Effector memory CD8-positive, alpha-beta T cell (primary cell): ENCODE results near the gene QRFP.

Experiments used
- ATAC-seq: fragments of 150-1000 bp; cut with Tn5 transposase; replicated peaks from 2 replicates; pipeline ENCODE4 v1.10.0; 2021; ENCODE audit warnings: mild to moderate bottlenecking, moderate library complexity
- DNase-seq, 3 experiments: peaks; one replicate each; pipeline ENCODE4 v3.0.0; 2021
- H3K27ac Mint-ChIP-seq, 2 donors: one replicate each; pipeline ENCODE4 v1.8.0; 2022; ENCODE audit warnings: mild to moderate bottlenecking in 2 of 2, mixed read lengths in 2 of 2, moderate library complexity in 2 of 2
- H3K27me3 Mint-ChIP-seq, 2 donors: one replicate each; pipeline ENCODE4 v1.8.0; 2022; ENCODE audit warnings: mixed read lengths in 2 of 2
- H3K36me3 Mint-ChIP-seq: one replicate; pipeline ENCODE4 v1.8.0; 2022; ENCODE audit warnings: mild to moderate bottlenecking, moderate library complexity, mixed read lengths; ENCODE audit not compliant: insufficient read depth
- H3K4me1 Mint-ChIP-seq, 2 donors: one replicate each; pipeline ENCODE4 v1.8.0; 2022; ENCODE audit warnings: low read depth in 2 of 2, mixed read lengths in 2 of 2
- H3K4me3 Mint-ChIP-seq, 2 donors: one replicate each; pipeline ENCODE4 v1.8.0; 2022; ENCODE audit warnings: mild to moderate bottlenecking in 2 of 2, mixed read lengths in 2 of 2, moderate library complexity in 2 of 2
- H3K9me3 Mint-ChIP-seq, 2 donors: one replicate each; pipeline ENCODE4 v1.8.0; 2022; ENCODE audit warnings: mixed read lengths in 2 of 2

QRFP gene

DNA sequence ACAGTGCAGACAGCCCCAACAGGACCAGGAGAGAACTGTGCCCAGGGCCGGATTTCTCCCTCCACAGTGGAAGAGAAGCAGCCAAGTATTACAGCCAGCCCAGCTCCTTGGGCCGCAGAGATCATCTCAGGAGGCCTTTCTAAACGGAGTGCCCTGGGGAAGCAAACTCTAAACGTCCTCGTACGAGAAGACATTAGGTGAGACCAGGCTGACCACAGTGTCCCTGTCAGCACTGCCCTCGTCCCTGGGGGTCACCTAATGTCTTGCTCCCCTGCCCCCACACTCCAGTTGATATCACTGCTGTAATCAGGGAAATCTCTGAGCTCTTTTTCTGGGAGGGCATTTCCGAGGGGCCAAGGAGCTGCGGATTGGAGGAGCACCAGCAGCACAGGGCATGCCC lies 6.5 kb downstream of the QRFP start:
- Mint-ChIP-seq H3K36me3 (peaks cover 31% of the 10 kb centered on the region), H3K4me1 (peaks cover 0 to 1% of the 10 kb centered on the region in 2 donors), H3K27me3 (no peaks in the 10 kb centered on the region), H3K9me3 (no peaks in the 10 kb centered on the region), H3K27ac (no peak overlapping the region), H3K4me3 (no peak overlapping the region)
- ATAC-seq (no peak), DNase-seq (no peak)

DNA sequence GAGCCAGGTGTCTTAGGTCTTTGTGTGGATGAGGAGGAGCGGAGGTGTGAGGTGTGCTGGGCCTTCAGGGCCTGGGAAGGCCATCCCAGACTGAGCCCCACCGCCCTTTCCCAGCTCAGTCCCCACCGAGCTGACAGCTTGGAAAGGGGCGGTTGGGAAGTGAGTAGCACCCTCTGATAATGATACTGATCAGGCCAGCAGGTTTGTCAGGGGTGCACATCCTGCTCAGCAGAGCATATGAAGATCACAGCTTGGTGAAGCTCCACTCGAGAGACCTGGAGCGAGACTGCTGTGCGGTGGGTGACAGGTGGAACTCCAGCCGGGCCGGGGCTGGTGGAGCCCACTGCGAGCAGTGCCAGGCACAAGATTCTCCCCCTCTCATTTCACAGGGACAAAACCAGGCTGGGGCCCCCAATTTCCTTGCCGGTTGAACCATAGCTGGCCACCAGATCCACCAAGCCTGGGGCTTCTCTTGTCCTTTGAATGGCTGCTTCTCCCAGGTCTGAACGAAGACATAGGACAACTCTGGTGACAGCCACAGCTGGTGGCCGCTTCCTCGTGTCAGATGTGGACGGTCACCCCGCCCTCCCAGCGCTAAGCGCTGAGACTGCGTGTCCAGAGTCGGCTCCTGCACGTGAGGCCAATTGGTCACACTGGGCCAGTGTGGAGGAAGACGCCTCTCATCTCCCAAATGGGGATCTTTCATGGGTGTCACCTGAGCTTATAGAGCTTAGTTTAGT lies 8.3 kb downstream of the QRFP start:
- ATAC-seq: no peak
- Mint-ChIP-seq H3K27ac (no peak overlapping the region), H3K36me3 (peaks cover 35% of the 10 kb centered on the region), H3K4me1 (no peaks in the 10 kb centered on the region), H3K9me3 (no peaks in the 10 kb centered on the region), H3K4me3 (no peak overlapping the region), H3K27me3 (no peaks in the 10 kb centered on the region)
- DNase-seq: no peak

DNA sequence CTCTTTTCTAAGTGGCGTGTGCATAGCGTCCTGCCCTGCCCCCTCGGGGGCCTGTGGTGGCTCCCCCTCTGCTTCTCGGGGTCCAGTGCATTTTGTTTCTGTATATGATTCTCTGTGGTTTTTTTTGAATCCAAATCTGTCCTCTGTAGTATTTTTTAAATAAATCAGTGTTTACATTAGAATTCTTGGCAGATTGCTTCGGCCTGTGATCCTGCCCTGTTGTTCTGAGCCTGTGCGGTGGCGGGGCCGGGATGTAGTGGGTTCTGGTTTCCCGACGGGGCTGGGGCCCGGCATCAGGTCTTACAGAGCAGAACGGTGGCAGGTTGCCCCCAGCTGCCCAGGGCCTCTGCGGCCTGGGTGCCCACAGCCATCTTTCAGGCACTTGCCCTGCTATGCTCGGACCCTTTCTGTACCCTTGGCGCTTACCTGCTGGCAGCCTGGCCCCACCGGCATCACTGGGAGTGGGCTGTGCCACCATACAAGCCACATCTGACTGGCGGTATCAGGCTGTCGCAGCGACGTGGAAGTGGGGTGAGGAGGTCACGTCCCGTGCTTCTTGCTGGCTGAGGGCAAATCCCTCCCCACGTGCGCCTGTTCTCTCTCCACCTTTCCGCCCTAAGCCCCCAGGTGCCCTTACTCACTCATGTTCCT lies 9.0 kb downstream of the QRFP start:
- no peaks in the 10 kb centered on the region for H3K4me1 Mint-ChIP-seq
- H3K27ac Mint-ChIP-seq: peak overlapping the region in 1 of 2 donors; percentile 39
- H3K27me3 Mint-ChIP-seq: no peaks in the 10 kb centered on the region
- no peak for ATAC-seq
- no peak overlapping the region for H3K4me3 Mint-ChIP-seq
- no peak for DNase-seq
- peaks cover 39% of the 10 kb centered on the region for H3K36me3 Mint-ChIP-seq
- no peaks in the 10 kb centered on the region for H3K9me3 Mint-ChIP-seq

DNA sequence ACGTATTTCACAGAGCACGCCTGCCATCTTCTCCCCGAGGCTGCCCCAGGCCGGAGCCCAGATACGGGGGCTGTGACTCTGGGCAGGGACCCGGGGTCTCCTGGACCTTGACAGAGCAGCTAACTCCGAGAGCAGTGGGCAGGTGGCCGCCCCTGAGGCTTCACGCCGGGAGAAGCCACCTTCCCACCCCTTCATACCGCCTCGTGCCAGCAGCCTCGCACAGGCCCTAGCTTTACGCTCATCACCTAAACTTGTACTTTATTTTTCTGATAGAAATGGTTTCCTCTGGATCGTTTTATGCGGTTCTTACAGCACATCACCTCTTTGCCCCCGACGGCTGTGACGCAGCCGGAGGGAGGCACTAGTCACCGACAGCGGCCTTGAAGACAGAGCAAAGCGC lies 9.6 kb downstream of the QRFP start:
- Mint-ChIP-seq H3K4me1 (no peaks in the 10 kb centered on the region), H3K27ac (no peak overlapping the region), H3K36me3 (peaks cover 38% of the 10 kb centered on the region), H3K9me3 (no peaks in the 10 kb centered on the region), H3K4me3 (no peak overlapping the region), H3K27me3 (no peaks in the 10 kb centered on the region)
- no peak for DNase-seq
- no peak for ATAC-seq

DNA sequence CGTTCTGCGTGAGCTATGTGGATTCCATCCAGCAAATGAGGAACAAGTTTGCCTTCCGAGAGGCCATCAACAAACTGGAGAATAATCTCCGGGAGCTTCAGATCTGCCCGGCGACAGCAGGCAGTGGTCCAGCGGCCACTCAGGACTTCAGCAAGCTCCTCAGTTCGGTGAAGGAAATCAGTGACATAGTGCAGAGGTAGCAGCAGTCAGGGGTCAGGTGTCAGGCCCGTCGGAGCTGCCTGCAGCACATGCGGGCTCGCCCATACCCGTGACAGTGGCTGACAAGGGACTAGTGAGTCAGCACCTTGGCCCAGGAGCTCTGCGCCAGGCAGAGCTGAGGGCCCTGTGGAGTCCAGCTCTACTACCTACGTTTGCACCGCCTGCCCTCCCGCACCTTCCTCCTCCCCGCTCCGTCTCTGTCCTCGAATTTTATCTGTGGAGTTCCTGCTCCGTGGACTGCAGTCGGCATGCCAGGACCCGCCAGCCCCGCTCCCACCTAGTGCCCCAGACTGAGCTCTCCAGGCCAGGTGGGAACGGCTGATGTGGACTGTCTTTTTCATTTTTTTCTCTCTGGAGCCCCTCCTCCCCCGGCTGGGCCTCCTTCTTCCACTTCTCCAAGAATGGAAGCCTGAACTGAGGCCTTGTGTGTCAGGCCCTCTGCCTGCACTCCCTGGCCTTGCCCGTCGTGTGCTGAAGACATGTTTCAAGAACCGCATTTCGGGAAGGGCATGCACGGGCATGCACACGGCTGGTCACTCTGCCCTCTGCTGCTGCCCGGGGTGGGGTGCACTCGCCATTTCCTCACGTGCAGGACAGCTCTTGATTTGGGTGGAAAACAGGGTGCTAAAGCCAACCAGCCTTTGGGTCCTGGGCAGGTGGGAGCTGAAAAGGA lies 10.9 kb downstream of the QRFP start:
- ATAC-seq (no peak), DNase-seq (no peak)
- H3K9me3 Mint-ChIP-seq: no peaks in the 10 kb centered on the region
- no peak overlapping the region for H3K4me3 Mint-ChIP-seq
- no peaks in the 10 kb centered on the region for H3K27me3 Mint-ChIP-seq
- H3K27ac Mint-ChIP-seq: peak overlapping the region in 1 of 2 donors; percentile 19
- H3K36me3 Mint-ChIP-seq: peaks cover 44% of the 10 kb centered on the region
- H3K4me1 Mint-ChIP-seq: no peaks in the 10 kb centered on the region

DNA sequence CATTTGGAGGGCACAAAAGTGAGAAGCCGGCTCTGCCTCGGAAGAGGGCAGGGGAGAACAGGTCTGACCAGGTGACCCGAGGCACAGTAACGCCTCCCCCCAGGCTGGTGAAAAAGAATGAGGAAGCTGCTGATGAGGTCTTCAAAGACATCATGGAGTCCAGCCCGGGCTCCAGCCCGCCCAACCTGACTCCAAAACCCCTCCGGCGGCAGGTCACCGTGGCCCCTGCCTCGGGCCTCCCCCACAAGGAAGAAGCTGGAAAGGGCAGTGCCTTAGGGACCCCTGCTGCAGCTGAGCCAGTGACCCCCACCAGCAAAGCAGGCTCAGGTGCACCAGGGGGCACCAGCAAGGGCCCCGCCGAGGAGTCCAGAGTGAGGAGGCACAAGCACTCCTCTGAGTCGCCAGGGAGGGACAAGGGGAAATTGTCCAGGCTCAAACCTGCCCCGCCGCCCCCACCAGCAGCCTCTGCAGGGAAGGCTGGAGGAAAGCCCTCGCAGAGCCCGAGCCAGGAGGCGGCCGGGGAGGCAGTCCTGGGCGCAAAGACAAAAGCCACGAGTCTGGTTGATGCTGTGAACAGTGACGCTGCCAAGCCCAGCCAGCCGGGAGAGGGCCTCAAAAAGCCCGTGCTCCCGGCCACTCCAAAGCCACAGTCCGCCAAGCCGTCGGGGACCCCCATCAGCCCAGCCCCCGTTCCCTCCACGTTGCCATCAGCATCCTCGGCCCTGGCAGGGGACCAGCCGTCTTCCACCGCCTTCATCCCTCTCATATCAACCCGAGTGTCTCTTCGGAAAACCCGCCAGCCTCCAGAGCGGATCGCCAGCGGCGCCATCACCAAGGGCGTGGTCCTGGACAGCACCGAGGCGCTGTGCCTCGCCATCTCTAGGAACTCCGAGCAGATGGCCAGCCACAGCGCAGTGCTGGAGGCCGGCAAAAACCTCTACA lies 11.8 kb downstream of the QRFP start:
- Mint-ChIP-seq H3K9me3 (no peaks in the 10 kb centered on the region), H3K27ac (no peak overlapping the region), H3K36me3 (peaks cover 48% of the 10 kb centered on the region), H3K27me3 (no peaks in the 10 kb centered on the region), H3K4me3 (no peak overlapping the region), H3K4me1 (no peaks in the 10 kb centered on the region)
- no peak for DNase-seq
- no peak for ATAC-seq

DNA sequence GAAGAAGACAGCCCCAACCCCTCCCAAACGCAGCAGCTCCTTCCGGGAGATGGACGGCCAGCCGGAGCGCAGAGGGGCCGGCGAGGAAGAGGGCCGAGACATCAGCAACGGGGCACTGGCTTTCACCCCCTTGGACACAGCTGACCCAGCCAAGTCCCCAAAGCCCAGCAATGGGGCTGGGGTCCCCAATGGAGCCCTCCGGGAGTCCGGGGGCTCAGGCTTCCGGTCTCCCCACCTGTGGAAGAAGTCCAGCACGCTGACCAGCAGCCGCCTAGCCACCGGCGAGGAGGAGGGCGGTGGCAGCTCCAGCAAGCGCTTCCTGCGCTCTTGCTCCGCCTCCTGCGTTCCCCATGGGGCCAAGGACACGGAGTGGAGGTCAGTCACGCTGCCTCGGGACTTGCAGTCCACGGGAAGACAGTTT lies 12.5 kb downstream of the QRFP start:
- DNase-seq: no peak
- Mint-ChIP-seq H3K4me1 (no peaks in the 10 kb centered on the region), H3K36me3 (peaks cover 46% of the 10 kb centered on the region), H3K4me3 (no peak overlapping the region), H3K27ac (no peak overlapping the region), H3K9me3 (no peaks in the 10 kb centered on the region), H3K27me3 (no peaks in the 10 kb centered on the region)
- ATAC-seq: no peak

DNA sequence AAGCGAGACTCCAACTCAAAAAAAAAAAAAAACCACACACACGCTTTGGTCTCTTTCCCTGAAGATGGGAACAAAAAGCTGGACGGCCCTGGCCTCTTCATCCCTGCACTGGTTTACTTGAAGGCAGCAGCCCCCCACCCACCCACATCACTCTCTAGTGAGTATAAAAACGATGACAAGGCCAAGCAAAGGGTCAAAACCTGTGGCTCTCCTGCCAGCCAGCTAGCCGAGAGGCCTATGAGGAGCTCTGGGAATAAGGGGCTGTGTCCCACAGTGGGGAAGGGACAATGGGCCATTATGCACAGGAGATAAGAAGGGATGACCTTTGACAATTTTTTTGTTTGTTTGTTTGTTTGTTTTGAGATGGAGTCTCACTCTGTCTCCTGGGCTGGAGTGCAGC lies 13.1 kb downstream of the QRFP start:
- Mint-ChIP-seq H3K4me3 (no peak overlapping the region), H3K9me3 (no peaks in the 10 kb centered on the region), H3K36me3 (peaks cover 53% of the 10 kb centered on the region), H3K4me1 (no peaks in the 10 kb centered on the region), H3K27ac (no peak overlapping the region), H3K27me3 (no peaks in the 10 kb centered on the region)
- DNase-seq: no peak
- no peak for ATAC-seq

DNA sequence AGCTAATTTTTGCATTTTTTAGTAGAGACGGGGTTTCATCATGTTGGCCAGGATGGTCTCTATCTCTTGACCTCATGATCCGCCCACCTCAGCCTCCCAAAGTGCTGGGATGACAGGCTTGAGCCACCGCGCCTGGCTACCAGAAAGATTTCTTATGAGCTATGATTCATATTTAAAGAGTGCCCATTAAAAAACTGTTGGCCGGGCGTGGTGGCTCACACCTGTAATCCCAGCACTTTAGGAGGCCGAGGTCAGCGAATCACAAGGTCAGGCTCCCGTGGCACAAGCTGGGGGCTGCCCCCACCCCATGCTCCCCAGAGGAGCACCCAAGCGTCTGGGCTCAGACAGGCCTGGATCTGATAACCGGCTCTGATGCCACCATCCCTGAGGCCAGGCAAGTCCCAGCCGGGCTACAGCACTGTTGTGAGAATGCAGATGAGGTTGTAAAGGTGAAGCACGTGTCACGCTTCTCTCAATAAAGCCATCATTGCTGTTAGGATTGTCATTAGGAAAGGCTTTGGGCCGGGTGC lies 13.9 kb downstream of the QRFP start:
- DNase-seq (no peak), ATAC-seq (no peak)
- no peaks in the 10 kb centered on the region for H3K4me1 Mint-ChIP-seq
- H3K27ac Mint-ChIP-seq: no peak overlapping the region
- H3K36me3 Mint-ChIP-seq: peaks cover 54% of the 10 kb centered on the region
- H3K27me3 Mint-ChIP-seq: no peaks in the 10 kb centered on the region
- H3K9me3 Mint-ChIP-seq: no peaks in the 10 kb centered on the region
- no peak overlapping the region for H3K4me3 Mint-ChIP-seq

DNA sequence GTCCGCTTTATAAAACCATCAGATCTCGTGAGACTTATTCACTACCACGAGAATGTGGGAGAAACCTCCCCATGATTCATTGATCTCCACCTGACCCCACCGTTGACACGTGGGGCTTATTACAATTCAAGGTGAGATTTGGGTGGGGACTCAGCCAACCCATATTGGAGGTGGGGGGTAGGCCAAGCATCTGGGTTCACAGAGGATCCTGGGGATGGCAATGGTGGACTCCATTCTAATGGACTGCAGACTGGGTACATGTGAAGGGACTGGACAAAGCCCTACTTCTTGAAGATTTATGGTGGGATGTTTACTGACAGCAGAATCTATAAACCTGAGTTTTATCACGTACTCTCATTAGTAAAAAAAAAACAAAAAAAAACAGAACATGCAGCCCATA lies 15.1 kb downstream of the QRFP start:
- Mint-ChIP-seq H3K4me1 (no peaks in the 10 kb centered on the region), H3K9me3 (no peaks in the 10 kb centered on the region), H3K4me3 (no peak overlapping the region), H3K27me3 (no peaks in the 10 kb centered on the region), H3K36me3 (peaks cover 48% of the 10 kb centered on the region), H3K27ac (peak overlapping the region in 1 of 2 donors; percentile 74)
- DNase-seq: no peak
- ATAC-seq: no peak

DNA sequence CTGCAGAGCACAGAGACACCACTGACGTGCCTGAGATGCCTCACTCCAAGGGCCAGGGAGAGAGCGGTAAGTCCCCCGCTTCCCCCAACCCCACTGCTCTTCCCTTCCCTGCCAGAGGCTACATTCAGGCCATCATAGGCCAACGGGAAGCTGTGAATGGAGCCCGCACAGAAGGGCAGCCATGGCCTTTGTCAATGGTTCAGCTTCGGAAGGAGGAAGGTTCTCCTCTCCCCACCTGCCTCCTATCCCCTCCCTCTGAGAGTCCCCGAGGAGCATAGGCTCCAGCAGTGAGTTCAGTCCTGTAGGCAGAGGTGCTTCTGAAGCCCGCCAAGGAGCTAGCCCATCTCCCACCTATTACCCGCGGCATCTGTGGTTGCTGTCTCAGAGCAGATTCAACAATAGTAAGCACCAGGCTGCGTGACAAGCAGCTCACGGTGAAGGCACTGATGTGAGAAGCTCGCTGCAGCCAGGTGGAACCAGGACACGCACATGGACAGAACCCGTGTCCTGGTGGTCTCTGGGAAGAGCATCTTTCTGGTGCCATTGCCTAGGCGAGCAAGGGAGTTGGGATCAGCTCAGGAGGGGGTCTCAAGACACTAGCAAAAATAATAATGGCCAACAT lies 15.9 kb downstream of the QRFP start:
- H3K4me3 Mint-ChIP-seq: no peak overlapping the region
- H3K9me3 Mint-ChIP-seq: no peaks in the 10 kb centered on the region
- no peaks in the 10 kb centered on the region for H3K4me1 Mint-ChIP-seq
- ATAC-seq: no peak
- no peaks in the 10 kb centered on the region for H3K27me3 Mint-ChIP-seq
- peaks cover 47% of the 10 kb centered on the region for H3K36me3 Mint-ChIP-seq
- DNase-seq: no peak
- H3K27ac Mint-ChIP-seq: peak overlapping the region in 1 of 2 donors; percentile 74

DNA sequence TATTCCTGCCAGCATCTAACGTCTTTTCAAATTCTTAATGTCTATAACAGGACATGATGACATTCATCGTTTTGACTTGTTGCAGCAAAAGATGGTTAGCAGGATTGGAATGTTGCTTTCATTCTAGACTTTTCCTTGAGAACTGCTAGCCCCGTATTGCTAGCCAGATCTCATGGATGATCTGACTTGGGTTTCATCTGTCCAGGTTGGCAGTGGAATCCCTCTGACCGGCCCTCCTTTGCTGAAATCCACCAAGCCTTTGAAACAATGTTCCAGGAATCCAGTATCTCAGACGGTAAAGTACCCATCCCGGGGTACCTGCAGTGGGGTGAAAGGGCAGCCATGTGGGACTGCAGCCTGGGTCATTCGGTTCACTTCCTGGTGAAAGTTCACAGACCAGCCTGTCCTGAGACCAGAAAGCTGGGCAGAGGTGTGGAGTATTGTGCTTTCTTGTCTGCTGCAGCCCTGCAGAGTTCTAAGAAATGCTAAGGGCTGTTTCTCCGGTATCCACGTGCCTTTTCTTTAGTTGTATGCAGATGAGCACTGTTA lies 16.7 kb downstream of the QRFP start:
- Mint-ChIP-seq H3K4me1 (no peaks in the 10 kb centered on the region), H3K4me3 (no peak overlapping the region), H3K36me3 (peaks cover 50% of the 10 kb centered on the region), H3K27ac (no peak overlapping the region), H3K9me3 (no peaks in the 10 kb centered on the region), H3K27me3 (no peaks in the 10 kb centered on the region)
- no peak for DNase-seq
- ATAC-seq: no peak
